ENCODE measurements around the gene SAMHD1. TPM values are rescaled to one million over a fixed set of nuclear protein-coding genes. Genes with fewer than 3 reads are reported as not detected.
"Not testable (repeated sequence)": the region's sequence is repeated elsewhere in the genome, so short reads cannot be mapped to it uniquely, and the experiment has no call there.

Gene SAMHD1
- 100 to 1,000 TPM; 146 to 380 (median 311) TPM for total RNA-seq

GRCh38 chr20:36951198-36951978, at the start of gene SAMHD1:
Gene SAMHD1, minus strand, starts transcription at chr20:36951708. Its CDS starts 65 bp downstream, at chr20:36951643.
- no peaks in the 10 kb centered on the region for H3K9me3 ChIP-seq
- TF ChIP-seq POLR2A (IDR thresholded peaks at IDR 0.05): peak; percentile 45
- peak; percentile 38 to 71 (median 47) for TF ChIP-seq POLR2AphosphoS5 (IDR thresholded peaks at IDR 0.05)
- peak in 1 of 3 donors; percentile 16 for TF ChIP-seq CTCF (IDR thresholded peaks at IDR 0.05)
- peak within 1 kb of the TSS; percentile 89 to 90 for H3K27ac ChIP-seq
- H3K36me3 ChIP-seq: no peaks in the 10 kb centered on the region
- H3K4me3 ChIP-seq: peak within 1 kb of the TSS; percentile 87 to 98 (median 97)
- H3K27me3 ChIP-seq: no peaks in the 10 kb centered on the region
- DNase-seq (ENCODE audit: low spot score in 2 of 2): peak; percentile 82 to 84
- intact Hi-C loops (cut with DNase I; ENCODE audit: low total_unique reads): no loop called here
- no peaks in the 10 kb centered on the region for H3K4me1 ChIP-seq

- H3K4me3 ChIP-seq; H3K9me3 ChIP-seq; H3K4me1 ChIP-seq; H3K27ac ChIP-seq; intact Hi-C loops (cut with DNase I; ENCODE audit: low total_unique reads); DNase-seq (ENCODE audit: low spot score in 2 of 2); H3K27me3 ChIP-seq; H3K36me3 ChIP-seq: not testable (repeated sequence)
These were observed 48.7 kb upstream of the SAMHD1 start for GRCh38 chr20:37000171-37000570.

- Histone ChIP-seq H3K36me3 (no peaks in the 10 kb centered on the region), H3K27ac (no peak overlapping the region), H3K4me3 (no peak overlapping the region), H3K9me3 (no peaks in the 10 kb centered on the region), H3K27me3 (no peaks in the 10 kb centered on the region), H3K4me1 (no peaks in the 10 kb centered on the region)
- DNase-seq (ENCODE audit: low spot score in 2 of 2): no peak
- intact Hi-C loops (cut with DNase I; ENCODE audit: low total_unique reads): no loop called here
- TF ChIP-seq CTCF (IDR thresholded peaks at IDR 0.05) (no peak), POLR2AphosphoS5 (IDR thresholded peaks at IDR 0.05) (no peak), POLR2A (IDR thresholded peaks at IDR 0.05) (no peak)
These were observed 47.1 kb upstream of the SAMHD1 start for GRCh38 chr20:36998652-36999051.

- no peaks in the 10 kb centered on the region for H3K27me3 ChIP-seq
- H3K36me3 ChIP-seq: no peaks in the 10 kb centered on the region
- H3K9me3 ChIP-seq: peaks cover 0 to 11% of the 10 kb centered on the region in 2 donors
These were observed 45.6 kb upstream of the SAMHD1 start for GRCh38 chr20:36997121-36997520.

GRCh38 chr20:36994221-36994620, 42.7 kb upstream of the SAMHD1 start:
- H3K27me3 ChIP-seq; H3K36me3 ChIP-seq; DNase-seq (ENCODE audit: low spot score in 2 of 2); H3K4me1 ChIP-seq; H3K4me3 ChIP-seq; H3K27ac ChIP-seq; intact Hi-C loops (cut with DNase I; ENCODE audit: low total_unique reads): not testable (repeated sequence)
- peaks cover 0 to 11% of the 10 kb centered on the region in 2 donors for H3K9me3 ChIP-seq

More at GRCh38 chr20:36997121-36997520, 45.6 kb upstream of the SAMHD1 start:
- no peaks in the 10 kb centered on the region for H3K4me1 ChIP-seq
- intact Hi-C loops (cut with DNase I; ENCODE audit: low total_unique reads): no loop called here
- DNase-seq (ENCODE audit: low spot score in 2 of 2): no peak
- TF ChIP-seq POLR2AphosphoS5 (IDR thresholded peaks at IDR 0.05): no peak
- no peak for TF ChIP-seq POLR2A (IDR thresholded peaks at IDR 0.05)
- no peak for TF ChIP-seq CTCF (IDR thresholded peaks at IDR 0.05)
- no peak overlapping the region for H3K27ac ChIP-seq
- no peak overlapping the region for H3K4me3 ChIP-seq

- no peaks in the 10 kb centered on the region for H3K36me3 ChIP-seq
- TF ChIP-seq POLR2A (IDR thresholded peaks at IDR 0.05) (no peak), POLR2AphosphoS5 (IDR thresholded peaks at IDR 0.05) (no peak), CTCF (IDR thresholded peaks at IDR 0.05) (no peak)
- H3K27ac ChIP-seq: no peak overlapping the region
- no peaks in the 10 kb centered on the region for H3K27me3 ChIP-seq
- intact Hi-C loops (cut with DNase I; ENCODE audit: low total_unique reads): no loop called here
- H3K4me3 ChIP-seq: no peak overlapping the region
- H3K9me3 ChIP-seq: peaks cover 0 to 11% of the 10 kb centered on the region in 2 donors
- no peaks in the 10 kb centered on the region for H3K4me1 ChIP-seq
- DNase-seq (ENCODE audit: low spot score in 2 of 2): no peak
These were observed 41.4 kb upstream of the SAMHD1 start for GRCh38 chr20:36992802-36993334.
